Measurements from ENCODE around the gene NDUFAF2. TPM values are rescaled to one million over a fixed set of nuclear protein-coding genes. Genes with fewer than 3 reads are reported as not detected.

Gene NDUFAF2, protein sequence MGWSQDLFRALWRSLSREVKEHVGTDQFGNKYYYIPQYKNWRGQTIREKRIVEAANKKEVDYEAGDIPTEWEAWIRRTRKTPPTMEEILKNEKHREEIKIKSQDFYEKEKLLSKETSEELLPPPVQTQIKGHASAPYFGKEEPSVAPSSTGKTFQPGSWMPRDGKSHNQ
- polyA plus RNA-seq (ENCODE audit: insufficient read length in 12 of 12), result 10 to 100 TPM in 11 of 12 donors, not detected in 1; 22.1 to 72.3 (median 30.6) TPM
- long read RNA-seq, donor 1, transcript NDUFAF2-201 (4 exons, 719 nt), result major isoform, 38 of 39 reads
- long read RNA-seq, donor 1, partial matches to known transcripts, result 0 of 39 reads
- long read RNA-seq, donor 1, other reads (novel, unspliced or antisense), result 0 of 39 reads
- long read RNA-seq, donor 2, transcript NDUFAF2-202 (3 exons, 461 nt), result minor isoform, 7 of 42 reads
- long read RNA-seq, donor 2, transcript NDUFAF2-201 (4 exons, 719 nt), result major isoform, 30 of 42 reads
- long read RNA-seq, donor 2, partial matches to known transcripts, result 5 of 42 reads
- long read RNA-seq, donor 2, other reads (novel, unspliced or antisense), result 0 of 42 reads
- long read RNA-seq, donor 3, transcript NDUFAF2-201 (4 exons, 719 nt), result major isoform, 20 of 20 reads
- long read RNA-seq, donor 3, partial matches to known transcripts, result 0 of 20 reads
- long read RNA-seq, donor 3, other reads (novel, unspliced or antisense), result 0 of 20 reads
- long read RNA-seq, donor 4, transcript NDUFAF2-201 (4 exons, 719 nt), result major isoform, 20 of 21 reads
- long read RNA-seq, donor 4, partial matches to known transcripts, result 0 of 21 reads
- long read RNA-seq, donor 4, other reads (novel, unspliced or antisense), result 0 of 21 reads
- long read RNA-seq, donor 5, transcript NDUFAF2-201 (4 exons, 719 nt), result major isoform, 38 of 44 reads
- long read RNA-seq, donor 5, partial matches to known transcripts, result 0 of 44 reads
- long read RNA-seq, donor 5, other reads (novel, unspliced or antisense), result 5 of 44 reads
- long read RNA-seq, donor 6, transcript NDUFAF2-201 (4 exons, 719 nt), result major isoform, 16 of 18 reads
- long read RNA-seq, donor 6, partial matches to known transcripts, result 0 of 18 reads
- long read RNA-seq, donor 6, other reads (novel, unspliced or antisense), result 0 of 18 reads
- long read RNA-seq, donor 7, transcript NDUFAF2-201 (4 exons, 719 nt), result major isoform, 14 of 15 reads
- long read RNA-seq, donor 7, partial matches to known transcripts, result 0 of 15 reads
- long read RNA-seq, donor 7, other reads (novel, unspliced or antisense), result 0 of 15 reads
- long read RNA-seq, donor 8, transcript NDUFAF2-201 (4 exons, 719 nt), result major isoform, 28 of 31 reads
- long read RNA-seq, donor 8, partial matches to known transcripts, result 0 of 31 reads
- long read RNA-seq, donor 8, other reads (novel, unspliced or antisense), result 0 of 31 reads
- long read RNA-seq, donor 9, transcript NDUFAF2-201 (4 exons, 719 nt), result major isoform, 21 of 22 reads
- long read RNA-seq, donor 9, partial matches to known transcripts, result 0 of 22 reads
- long read RNA-seq, donor 9, other reads (novel, unspliced or antisense), result 0 of 22 reads
- long read RNA-seq, donor 10, transcript NDUFAF2-201 (4 exons, 719 nt), result major isoform, 24 of 32 reads
- long read RNA-seq, donor 10, partial matches to known transcripts, result 0 of 32 reads
- long read RNA-seq, donor 10, other reads (novel, unspliced or antisense), result 5 of 32 reads
- long read RNA-seq, donor 11, transcript NDUFAF2-201 (4 exons, 719 nt), result major isoform, 33 of 34 reads
- long read RNA-seq, donor 11, partial matches to known transcripts, result 0 of 34 reads
- long read RNA-seq, donor 11, other reads (novel, unspliced or antisense), result 0 of 34 reads

DNA sequence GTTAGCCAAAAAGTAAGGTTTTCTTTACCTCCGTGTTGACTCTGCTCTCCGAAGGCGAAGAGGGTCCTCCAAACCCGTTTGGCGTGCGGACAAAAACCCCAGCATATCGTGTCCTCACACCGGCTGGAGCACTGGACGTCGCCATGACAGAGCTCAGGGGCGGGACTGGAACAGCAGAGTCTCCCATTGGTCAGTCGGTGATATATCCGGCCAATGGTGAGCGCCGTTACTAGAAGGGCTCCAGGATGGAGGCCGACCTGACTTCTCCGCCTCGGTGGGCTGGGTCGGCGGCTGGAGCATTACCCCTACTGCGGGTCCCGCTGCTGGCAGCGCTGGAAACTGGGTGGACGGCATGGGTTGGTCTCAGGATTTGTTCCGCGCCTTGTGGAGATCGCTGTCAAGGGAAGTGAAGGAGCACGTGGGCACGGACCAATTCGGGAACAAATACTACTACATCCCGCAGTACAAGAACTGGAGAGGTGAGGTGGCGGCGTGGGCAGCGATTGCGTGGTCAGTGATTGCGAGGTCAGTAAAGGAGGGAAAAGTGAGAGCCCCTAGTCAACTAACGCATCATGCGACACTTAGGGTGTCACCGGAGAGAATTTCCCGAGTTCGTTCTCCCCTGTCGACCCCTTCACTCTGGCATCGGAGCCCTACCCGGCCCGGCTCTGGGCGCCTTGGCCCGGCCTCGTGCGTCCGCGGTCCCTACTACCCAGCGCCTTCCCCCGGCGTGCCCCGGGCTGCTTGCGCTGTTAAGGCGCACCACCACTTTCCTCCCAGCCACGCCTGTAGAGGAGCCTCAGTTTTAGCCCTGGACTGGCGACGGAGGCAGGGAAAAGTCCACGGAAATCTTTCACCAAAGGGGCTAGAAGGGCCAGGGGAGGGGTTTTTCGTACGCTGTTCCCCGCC is at the start of gene NDUFAF2, which contains the start of gene ERCC8:
Gene NDUFAF2, plus strand, starts transcription at position 302 of the 909 bp plus-strand sequence. Its CDS starts 51 bp downstream, at position 353.
Gene ERCC8, minus strand, starts transcription at position 167 of the 909 bp plus-strand sequence. Its CDS starts 62 bp downstream, at position 105.
- DNase-seq, result peak; percentile 94

DNA sequence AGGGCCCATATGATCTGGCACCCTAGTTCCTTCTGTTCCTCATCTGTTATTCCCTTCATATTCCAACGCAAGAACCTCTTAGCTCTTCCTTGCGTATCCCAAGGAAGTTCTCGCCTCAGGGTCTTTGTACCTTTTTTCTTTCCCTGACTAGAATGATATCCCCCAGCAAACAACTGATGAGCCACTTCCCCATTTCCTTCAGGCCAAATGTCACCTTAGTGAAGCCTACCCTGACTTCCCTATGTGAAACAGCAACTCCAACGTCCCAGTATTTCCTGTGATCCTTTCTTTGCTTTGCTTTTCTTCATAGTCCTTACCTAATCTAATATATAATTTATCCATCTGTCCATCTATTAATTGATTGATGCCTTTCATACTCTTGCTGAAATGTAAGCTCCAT is 48.0 kb upstream of the NDUFAF2 start:
- DNase-seq, result no peak

DNA sequence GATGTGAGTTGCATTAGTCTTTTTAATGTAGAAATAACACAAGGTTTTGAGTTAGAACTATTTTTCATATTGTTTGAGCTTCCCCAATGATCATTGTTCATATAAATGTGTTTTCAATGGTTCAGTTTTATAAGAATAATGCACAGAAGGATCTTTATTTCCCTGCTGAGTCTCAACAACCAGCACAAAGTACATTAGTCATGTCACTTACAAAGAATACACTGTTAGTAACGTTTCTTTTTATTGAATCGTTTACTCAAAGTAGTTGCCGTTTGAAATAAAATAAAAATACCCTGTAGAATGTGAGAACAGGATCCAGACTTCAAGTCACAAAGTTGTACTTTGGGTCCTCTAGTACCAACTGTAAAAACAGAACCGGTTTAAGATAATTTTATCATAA is 41.6 kb upstream of the NDUFAF2 start:
- DNase-seq, result no peak

DNA sequence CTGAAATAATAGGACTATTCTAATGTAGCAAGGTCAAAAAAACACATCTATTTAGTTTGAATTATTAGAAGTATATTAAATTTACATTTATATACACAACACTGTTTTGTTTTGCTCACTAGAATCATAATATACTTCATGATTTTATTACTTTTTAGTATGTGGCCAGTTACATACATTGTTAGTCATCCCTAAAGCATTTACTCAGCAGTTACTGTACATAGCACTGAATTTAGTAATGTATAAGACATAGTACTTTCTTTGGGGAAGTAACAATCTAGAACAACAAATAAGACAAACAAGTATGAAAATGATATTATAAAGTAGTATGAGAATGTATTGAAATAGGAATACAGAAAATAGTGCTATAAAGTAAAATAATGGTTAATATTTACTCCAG is 28.4 kb upstream of the NDUFAF2 start:
- DNase-seq, result no peak

DNA sequence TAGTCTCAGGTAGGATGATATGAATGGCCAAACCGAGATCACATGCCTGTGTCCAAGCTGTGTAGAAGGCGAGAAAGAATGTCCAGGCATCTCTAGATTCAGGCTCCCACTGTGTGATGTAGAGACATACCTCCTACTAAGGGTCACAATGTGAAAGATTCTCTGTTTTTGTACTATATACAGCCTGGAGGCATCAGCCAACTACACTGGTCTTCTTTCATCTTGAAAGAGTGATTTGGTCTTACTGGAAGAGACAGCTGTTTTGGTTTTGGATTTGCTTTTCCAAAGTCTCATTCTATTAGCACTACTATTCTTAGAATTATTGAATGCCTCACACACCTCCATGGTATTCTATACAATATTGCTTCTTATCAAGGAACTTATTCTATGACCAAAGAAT is 26.5 kb upstream of the NDUFAF2 start:
- DNase-seq, result no peak

DNA sequence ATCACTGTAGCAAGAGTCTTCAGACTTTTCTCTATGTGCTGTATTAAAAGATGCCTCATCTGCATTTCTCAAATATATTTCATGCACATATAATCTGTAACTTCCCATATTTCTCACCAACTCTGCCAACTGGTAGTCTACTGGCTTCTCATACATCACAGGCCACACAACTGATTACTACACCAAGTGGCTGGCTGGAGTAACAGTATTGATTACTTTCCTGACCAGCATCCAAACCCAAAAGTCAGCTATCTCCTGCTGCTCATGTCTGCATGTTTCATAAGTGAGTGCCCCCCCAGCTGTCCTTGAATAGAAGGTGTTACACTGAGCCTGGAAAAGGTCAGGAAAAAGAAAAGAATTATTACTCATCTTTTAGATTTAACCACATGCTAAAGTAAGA is 17.6 kb upstream of the NDUFAF2 start:
- no peak for DNase-seq

DNA sequence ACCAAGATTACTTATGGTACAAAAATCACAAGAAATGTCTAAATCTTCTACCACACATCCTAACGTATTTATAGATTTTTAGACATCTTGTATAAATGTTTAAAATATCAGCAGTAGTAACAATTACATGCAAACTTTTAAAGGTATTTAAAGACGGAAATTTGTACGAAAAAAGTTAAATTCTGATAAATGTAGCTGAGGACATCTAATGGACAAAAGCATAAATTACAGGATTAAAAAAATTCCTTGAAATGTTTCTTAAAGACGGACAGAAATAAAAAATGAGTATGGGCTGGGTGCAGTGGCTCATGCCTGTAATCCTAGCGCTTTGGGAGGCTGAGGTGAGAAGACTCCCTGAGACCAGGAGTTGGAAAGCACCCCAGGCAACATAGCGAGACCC is 16.0 kb upstream of the NDUFAF2 start:
- no peak for DNase-seq

DNA sequence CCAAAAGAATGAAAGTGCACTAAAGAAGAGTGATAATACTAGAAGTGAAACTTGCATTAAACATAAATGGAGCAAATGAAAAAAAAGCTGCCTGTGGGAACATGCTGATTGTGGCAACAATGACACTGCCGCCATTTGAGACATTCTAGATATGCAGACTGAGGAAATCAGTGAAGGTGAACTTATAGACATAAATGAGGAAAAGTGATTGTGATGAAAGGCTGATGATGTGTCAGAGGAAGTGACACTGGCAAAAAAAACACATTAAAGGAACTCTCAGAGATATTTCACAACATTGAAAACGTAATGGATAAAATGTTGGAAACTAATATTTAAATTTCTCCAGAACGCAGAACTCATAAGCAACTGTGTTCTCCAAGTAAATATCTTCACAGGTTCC is 1.4 kb upstream of the NDUFAF2 start:
- no peak for DNase-seq

DNA sequence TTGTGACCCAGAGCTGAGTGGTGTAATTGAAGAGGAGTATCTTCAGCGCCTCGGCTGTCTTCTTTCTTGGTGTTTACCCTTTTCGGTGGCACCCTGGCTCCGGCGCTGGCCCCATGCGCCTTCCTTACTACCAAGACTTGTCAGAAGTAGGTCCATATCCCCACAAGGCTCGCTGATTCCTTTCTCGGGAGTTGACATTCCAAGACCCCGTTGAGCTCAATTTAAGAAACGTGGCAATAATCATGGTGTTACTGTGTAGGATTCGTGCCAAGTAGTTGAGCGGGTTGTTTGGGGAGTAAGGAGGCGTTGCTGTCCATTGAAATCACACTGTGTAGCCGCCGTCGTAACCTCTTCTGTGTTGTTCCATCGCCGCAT is 795 bp downstream of the NDUFAF2 start:
- peak; percentile 48 for DNase-seq

DNA sequence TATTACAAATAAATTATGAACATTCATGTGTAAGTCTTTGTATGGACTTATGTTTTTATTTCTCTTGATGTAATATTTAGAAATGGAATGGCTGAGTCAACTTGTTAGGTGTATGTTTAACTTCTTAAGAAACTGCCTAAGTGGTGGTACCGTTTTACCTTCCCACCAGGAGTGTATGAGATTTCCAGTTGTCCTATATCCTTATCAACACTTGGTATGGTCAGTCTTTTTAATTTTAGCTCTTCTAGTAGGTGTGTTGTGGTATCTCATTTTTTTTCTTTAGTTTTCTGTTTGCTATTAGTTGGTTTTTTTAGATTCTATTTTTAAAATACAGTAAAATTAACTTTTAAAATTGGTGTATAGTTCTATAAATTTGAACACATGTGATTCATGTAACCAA is 3.7 kb downstream of the NDUFAF2 start:
- DNase-seq, result no peak

DNA sequence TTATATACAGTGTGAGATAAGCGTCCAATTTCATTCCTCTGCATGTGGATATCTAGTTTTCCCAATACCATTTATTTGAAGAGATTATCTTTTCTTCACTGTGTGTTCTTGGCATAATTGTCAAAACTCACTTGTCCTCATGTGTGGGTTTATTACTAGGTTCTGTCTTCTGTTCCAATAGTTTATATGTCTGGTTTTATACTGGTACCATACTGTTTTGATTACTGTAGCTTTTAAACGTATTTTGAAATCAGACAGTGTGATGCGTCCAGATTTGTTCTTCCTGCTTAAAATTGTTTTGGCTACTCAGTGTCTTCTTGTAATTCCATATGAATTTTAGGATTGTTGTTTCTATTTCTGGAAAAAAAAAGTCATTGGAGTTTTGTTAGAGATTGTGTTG is 10.2 kb downstream of the NDUFAF2 start:
- no peak for DNase-seq

DNA sequence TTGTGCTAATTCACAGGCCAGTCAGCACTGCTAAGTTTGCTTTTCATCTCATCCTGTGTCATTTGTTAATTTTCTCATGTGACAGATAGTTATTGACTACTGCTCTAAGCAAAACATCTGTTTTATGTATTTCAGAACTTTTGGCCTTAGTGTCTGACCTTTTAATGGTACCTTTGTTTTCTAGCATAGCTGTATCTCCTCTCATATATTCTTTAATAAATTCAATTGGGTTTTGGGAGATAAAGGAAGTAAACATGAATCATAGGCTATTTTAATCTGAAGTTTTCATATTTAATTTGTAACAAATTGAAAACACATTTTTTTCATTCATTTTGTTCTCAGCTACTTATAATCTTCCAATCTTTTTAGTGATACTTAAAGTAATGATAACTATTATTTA is 13.1 kb downstream of the NDUFAF2 start:
- no peak for DNase-seq

DNA sequence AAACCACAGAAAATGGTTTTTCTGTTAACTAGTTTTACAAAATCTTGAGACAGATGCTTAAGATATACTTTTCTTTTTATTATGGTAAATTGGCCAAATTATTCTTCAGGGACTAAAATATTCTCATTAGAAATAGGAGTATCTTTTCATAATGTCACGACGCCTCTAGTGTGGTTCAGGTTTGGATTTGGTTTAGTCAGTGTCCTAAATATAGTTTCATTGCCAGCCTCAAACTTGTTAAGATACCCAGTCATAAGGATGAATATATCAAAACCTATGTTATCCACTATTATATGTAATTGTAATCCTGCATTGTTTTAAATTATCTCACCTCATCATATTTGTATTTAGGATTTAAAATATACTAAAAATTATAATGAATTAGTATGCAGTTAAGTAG is 13.7 kb downstream of the NDUFAF2 start:
- DNase-seq, result no peak

DNA sequence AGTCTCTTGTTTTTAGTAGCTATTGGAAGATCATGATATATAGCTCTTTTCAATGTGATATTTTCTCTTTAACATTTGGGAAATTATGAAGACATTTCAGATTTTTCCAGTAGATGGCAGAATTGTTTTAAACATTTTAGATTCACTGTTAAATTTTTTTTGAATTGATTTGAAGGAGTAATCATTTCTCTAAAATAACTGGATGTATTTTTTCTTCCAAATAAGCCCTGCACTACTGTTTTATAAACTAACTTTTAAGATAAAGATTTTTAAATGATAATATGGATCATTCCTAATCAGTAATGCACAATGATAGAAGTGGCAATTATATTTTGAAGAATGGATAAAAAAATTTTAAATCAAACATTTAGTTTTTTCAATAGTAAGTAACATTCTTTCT is 14.2 kb downstream of the NDUFAF2 start:
- peak; percentile 14 for DNase-seq

DNA sequence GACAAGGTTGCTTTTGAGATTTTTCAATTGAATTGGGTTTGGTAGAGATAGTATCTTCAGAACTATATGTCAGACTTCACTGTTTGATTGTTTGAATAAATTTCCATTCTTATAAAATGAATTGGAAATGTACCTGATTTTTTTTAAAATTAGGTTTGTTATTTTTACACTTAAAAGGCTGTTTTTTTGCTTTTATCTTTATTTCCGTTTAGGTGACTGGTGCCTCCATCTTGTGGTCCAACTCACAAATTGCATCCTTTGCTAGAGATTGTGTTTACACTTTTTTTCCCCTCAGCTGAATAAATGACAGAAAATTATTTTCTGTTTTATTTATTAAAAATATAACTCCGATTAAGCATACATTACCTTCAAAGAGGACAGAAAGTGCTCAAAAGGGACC is 15.6 kb downstream of the NDUFAF2 start:
- no peak for DNase-seq

DNA sequence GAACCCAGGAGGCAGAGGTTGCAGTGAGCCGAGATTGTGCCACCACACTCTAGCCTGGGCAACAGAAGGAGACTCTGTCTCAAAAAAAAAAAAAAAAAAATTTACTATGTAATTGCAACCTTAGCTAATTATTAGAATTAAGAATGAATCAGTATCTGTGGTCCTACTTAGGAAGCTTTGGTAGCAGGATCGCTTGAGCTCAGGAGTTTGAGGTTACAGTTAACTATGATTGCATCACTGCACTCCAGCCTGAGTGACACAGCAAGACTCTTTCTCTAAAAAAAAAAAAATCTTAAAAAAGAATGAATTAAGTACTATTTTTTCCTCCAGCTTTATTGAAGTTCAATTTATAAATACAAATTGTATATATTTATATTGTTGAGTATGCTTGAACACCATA is 16.7 kb downstream of the NDUFAF2 start:
- no peak for DNase-seq

DNA sequence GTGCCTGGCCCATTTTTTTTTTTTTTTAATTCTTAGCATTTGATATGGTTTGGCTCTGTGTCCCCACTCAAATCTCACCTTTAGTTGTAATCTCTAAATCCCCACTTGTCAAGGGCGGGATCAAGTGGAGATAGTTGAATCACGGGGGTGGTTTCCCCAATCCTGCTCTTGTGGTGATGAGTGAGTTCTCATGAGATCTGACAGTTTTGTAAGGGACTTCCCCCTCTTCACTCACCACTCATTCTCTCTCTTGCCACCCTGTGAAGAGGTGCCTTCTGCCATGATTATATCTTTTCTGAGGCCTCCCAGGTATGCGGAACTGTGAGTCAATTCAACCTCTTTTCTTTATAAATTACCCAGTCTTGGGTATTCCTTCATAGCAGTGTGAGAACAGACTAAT is 27.2 kb downstream of the NDUFAF2 start:
- DNase-seq, result no peak

DNA sequence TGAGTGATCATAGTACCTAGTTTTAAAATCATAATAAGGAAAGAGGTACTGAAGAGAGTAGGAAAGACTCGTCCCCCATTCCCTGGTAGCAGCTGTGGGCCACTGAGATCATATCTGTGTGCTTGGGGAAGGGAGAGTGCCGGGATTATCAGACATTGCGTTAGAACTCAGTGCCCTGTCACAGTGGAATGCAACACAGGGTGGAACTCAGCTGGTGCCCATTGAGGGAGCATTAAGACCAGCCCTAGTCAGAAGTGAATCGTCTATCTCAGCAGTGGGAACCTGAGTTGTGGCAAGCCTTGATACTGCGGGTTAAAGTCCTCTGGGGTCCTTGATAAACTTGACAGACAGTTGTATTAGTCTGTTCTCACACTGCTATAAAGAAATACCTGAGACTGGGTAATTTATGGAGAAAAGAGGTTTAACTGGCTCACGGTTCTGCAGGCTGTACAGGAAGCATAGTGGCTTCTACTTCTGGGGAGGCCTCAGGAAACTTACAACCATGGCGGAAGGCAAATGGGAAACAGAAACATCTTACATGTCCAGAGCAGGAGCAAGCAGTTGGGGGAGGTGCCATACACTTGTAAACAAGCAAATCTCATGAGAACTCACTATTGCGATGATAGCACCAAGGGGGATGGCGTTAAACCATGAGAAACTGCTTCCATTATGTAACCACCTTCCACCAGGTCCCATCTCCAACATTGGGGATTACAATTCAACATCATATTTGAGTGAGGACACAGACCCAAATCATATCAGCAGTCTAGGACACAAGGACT is 33.1 kb downstream of the NDUFAF2 start:
- no peak for DNase-seq

DNA sequence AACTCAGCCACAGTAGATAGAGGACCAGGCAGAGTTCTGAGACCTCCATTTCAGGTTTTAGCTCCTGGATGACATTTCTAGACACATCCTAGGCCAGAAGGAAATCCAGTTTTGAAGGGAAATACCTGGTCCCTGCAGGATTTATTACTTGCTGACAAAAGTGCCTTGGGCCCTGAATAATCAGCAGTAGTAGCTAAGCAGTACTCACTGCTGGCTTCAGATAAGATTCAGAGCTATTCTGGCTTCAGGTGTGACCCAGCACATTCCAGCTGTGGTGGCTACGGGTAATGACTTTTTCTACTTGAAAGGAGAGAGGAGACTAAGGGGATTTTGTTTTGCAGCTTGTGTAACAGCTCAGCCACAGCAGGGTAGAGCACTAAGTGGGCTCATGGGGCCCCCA is 34.0 kb downstream of the NDUFAF2 start:
- DNase-seq, result no peak

Data from muscle of arm (tissue), 14 donors.